ENCODE data around the gene TXNRD3.

Gene TXNRD3

DNA sequence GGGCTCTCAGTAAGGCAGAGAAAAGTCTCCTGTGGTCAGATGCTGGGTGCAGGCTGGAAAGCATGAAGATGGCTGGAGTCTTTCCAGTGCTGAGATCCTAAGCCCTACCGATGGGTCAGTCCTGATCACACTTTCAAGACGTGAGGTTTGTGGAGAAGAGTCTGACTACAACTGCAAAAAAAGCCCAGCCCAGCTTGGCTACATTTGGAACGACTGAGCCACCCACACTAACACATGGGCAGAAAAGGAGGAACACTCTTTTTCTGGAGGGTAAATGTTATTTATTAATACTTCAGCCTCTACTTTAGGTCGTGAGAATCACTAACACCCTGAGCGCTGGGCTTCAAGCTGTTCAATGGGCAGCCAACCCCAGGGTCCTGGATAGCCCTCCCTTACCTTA lies 74.2 kb downstream of the TXNRD3 start:
- no peak for DNase-seq

GRCh38 chr3:126578702-126579101 lies 76.2 kb downstream of the TXNRD3 start:
- no peak for DNase-seq

DNA sequence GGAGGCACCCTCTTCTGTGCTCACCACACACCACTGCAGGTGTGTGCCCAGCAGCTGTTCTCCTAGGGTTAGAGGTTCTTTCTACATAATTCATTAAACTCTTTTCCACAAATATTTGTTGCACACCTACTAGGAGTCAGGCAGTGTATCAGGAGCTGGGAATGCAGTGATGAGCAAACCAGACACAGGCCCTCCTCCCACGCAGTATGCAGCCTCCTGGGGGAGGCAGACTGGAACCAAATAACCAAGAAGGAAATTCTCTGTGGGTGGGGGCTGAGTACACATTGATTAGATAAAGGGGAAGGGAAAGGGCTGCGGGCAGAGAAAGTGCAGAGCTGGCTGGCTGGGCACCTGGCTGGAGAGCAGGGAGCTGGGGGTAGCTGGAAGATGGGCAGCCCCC lies 77.7 kb downstream of the TXNRD3 start:
- DNase-seq: no peak

- no peak for DNase-seq
These were observed 81.3 kb downstream of the TXNRD3 start for GRCh38 chr3:126573492-126574117.

DNA sequence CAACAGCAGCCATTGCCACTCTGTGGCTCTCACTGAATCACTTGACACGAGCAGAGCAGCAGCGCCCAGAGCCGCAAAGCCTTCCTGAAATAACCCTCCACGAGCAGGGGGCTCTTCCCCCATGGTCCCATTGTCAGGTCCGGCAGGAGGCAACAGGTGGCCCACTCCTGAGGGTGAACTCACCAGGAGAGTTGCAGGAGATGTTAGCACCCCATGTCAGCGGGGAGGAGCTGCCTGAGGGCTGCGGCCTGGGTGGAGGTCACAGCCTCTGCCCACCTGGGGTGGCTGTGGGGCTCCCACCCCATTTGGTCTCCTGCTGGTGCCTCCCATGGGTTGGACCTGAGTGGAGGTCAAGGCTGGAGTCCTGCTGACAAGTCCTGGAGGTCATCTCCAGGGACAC lies 83.8 kb downstream of the TXNRD3 start:
- DNase-seq: no peak

DNA sequence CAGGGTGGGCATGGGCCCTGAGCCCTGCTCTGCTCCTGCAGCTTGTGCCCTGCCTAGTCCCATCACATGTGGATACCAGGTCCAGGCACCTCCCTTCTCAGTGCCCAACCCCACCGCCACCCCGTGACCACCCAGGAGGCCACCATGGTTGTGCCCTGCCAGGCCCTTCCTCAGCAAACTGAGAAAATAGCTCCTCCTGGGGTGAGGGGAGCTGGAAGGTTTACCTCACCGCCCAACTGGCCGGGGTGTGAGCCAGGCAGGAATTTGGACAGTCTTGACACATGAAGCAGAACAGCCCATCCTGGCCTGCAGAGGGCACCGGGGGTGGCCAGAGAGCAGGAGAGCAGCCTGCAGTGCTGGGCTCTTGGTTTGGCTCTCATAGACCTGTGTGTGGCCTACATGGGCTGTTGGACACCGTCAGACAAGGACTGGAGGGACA lies 84.8 kb downstream of the TXNRD3 start:
- no peak for DNase-seq

DNA sequence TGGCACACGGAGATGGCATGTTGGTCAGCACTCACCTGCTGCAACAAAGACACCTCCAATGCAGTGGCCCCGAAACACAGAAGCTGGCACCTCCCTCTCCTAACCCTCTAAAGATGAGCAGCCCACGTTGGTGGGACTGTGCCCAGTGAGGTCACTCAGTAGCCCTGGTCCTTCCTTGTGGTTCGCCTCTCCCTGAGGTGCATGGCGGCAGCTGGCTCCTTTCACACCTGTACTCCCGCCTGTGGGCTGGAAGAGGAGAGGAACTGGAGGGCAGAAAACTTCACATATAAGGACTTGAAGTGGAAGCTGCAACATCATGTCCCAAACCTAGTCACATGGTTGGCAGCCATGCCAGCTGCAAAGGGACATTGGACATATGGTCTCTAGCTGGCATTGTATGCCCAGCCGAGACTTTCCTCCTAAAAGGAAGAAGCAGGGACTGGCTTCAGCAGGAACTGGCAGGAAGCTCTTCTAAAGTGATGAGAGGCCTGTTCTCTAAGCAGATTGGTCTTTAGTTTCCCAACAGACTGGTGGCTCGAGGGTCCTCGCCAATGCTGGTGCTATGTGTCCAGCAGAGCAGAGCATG lies 85.4 kb downstream of the TXNRD3 start:
- DNase-seq: no peak

DNA sequence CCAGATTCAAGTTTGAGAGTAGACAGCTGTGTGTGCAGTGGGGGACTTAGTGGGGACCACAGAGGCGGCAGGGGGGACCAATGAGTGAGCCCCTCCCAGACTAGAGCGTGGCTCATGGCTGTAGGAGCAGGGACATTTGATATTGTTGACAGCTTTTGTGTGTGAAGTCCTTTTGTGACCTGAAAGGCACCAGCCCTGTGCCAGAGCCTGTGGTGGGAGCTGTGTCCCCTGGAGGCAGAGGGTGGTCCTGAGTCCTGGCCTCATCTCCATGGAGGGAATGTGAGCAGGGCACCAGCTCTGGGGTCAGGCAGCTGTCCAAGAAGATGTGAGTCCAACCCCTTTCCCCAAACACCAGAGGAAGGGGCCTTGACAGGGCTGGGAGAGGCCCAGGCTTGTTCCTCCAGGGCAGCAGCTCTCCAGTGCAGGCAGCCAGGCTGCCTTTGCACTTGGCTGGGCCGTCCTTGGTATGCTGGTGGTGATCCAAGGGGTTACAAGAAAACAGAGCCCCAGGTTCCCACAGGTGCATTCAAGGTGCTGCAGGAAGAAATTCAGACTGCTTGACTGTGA lies 86.1 kb downstream of the TXNRD3 start:
- DNase-seq: no peak

GRCh38 chr3:126567696-126568438 lies 87.1 kb downstream of the TXNRD3 start:
- no peak for DNase-seq

DNA sequence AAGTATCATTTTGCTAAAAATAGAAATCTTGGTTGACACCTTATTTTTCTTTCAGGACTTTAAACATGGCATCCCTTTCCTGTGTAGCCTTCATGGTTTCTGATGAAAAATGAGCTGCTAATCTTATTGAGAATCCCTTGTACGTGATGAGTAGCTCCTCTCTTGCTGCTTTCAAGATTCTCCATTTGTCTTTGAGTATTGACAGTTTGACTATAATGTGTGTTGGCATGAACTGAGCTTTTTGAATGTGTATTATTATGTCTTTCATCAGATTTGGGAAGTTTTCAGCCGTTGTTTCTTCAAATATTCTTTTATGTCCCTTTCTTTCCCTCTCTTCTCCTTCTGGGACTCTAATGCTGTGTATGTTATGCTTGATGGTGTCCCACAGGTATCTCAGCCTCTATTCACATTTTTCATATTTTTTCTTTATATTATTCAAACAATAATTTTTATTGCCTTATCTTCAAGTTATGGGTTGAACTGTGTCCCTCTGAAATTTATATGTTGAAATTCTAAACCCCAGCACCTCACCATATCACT lies 92.1 kb downstream of the TXNRD3 start:
- no peak for DNase-seq

DNA sequence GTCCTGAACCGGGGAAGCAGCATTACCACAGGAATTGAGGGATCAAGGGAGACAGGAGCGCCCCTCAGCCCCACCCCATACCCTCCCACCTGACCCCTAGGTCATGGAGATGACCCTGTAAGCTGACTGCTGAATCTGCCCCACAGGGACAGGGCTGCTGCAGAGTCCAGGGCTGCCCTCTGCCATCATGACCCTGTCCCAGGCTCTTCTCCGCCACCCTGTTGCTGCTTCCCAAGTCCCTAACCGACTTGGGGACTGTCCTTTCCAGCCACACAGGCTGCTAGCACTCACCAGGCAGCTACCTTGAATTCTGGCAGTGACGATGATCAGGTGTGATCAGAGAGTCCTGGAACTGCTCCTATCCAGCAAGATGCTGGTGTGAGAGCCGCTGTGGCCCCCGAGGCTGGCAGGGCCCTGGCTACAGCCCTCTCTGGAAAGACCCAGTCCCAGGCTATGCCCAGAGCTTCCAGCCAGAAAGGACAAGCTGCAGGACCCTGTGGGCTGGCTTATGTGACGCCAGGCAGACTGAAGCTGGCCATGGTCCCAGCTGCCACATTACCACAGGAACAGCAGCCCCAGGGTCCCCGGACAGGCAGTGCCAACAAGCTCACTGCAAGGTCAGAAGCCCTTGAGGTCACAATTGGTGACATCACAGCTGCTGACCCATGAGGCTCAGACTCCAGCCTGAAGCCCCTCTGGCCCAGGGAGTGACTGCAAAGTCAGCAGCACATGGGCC lies 96.4 kb downstream of the TXNRD3 start, which contains the start of gene C3orf22:
C3orf22 (minus strand) TSS at position 597 of the 736 bp plus-strand sequence. CDS start 5,542 bp downstream, outside the sequence.
- no peak for DNase-seq

GRCh38 chr3:126557761-126558160 lies 97.2 kb downstream of the TXNRD3 start:
- DNase-seq: no peak

- DNase-seq: no peak
These were observed 97.5 kb downstream of the TXNRD3 start for GRCh38 chr3:126557415-126557745.
